Glutamatergic neuron (in vitro differentiated cells): ENCODE data around the gene GALNT12. TPM values are rescaled to one million over a fixed set of nuclear protein-coding genes. Genes with fewer than 3 reads are reported as not detected.

Source experiments
- DNase-seq: peaks from one replicate; pipeline ENCODE4 v3.0.0; 2022
- H3K27ac Mint-ChIP-seq: one replicate; pipeline ENCODE4 v1.8.0; 2020; ENCODE audit warnings: mild to moderate bottlenecking, mixed read lengths, inconsistent platforms; ENCODE audit not compliant: unreplicated experiment
- H3K27me3 Mint-ChIP-seq: one replicate; pipeline ENCODE4 v1.8.0; 2020; ENCODE audit warnings: mild to moderate bottlenecking, moderate library complexity, mixed read lengths, inconsistent platforms; ENCODE audit not compliant: unreplicated experiment
- H3K36me3 Mint-ChIP-seq: one replicate; pipeline ENCODE4 v1.8.0; 2020; ENCODE audit warnings: mild to moderate bottlenecking, mixed read lengths, inconsistent platforms; ENCODE audit not compliant: unreplicated experiment
- H3K4me1 Mint-ChIP-seq: one replicate; pipeline ENCODE4 v1.8.0; 2020; ENCODE audit warnings: mild to moderate bottlenecking, low read depth, mixed read lengths, inconsistent platforms; ENCODE audit not compliant: unreplicated experiment
- H3K4me3 Mint-ChIP-seq: one replicate; pipeline ENCODE4 v1.8.0; 2020; ENCODE audit warnings: mild to moderate bottlenecking, mixed read lengths, inconsistent platforms; ENCODE audit not compliant: unreplicated experiment
- H3K9me3 Mint-ChIP-seq: one replicate; pipeline ENCODE4 v1.8.0; 2020; ENCODE audit warnings: mild to moderate bottlenecking, moderate library complexity, mixed read lengths, inconsistent platforms; ENCODE audit not compliant: unreplicated experiment
- CTCF ChIP-seq: fragments of 200-600 bp; sonication (generic); IDR thresholded peaks from one replicate; pipeline ENCODE4 v1.5.0; 2021; ENCODE audit not compliant: partially characterized antibody, unreplicated experiment
- total RNA-seq: library from RNA; stranded (reverse); fragmentation: NEBNext Ultra II Directional; extraction: Animal tissue kit (Norgen Biotek cat#: 25700); gene quantifications from one replicate; pipeline ENCODE4 v1.2.1, GENCODE V29; 2021; ENCODE audit not compliant: unreplicated experiment

GALNT12 gene
- total RNA-seq, 1 donor from 2014 or later = 2.7 TPM

GRCh38 chr9:98850851-98851729, 43.6 kb downstream of the GALNT12 start:
- H3K36me3 Mint-ChIP-seq = peaks cover 10% of the 10 kb centered on the region
- no peak for TF ChIP-seq CTCF
- H3K4me1 Mint-ChIP-seq = no peaks in the 10 kb centered on the region
- no peaks in the 10 kb centered on the region for H3K9me3 Mint-ChIP-seq
- H3K4me3 Mint-ChIP-seq = no peak overlapping the region
- H3K27me3 Mint-ChIP-seq = no peaks in the 10 kb centered on the region
- DNase-seq = no peak
- no peak overlapping the region for H3K27ac Mint-ChIP-seq

GRCh38 chr9:98851730-98852459, 44.4 kb downstream of the GALNT12 start:
- H3K4me3 Mint-ChIP-seq = no peak overlapping the region
- H3K4me1 Mint-ChIP-seq = no peaks in the 10 kb centered on the region
- no peaks in the 10 kb centered on the region for H3K9me3 Mint-ChIP-seq
- DNase-seq = no peak
- H3K36me3 Mint-ChIP-seq = peaks cover 10% of the 10 kb centered on the region
- H3K27me3 Mint-ChIP-seq = no peaks in the 10 kb centered on the region
- no peak for TF ChIP-seq CTCF
- no peak overlapping the region for H3K27ac Mint-ChIP-seq

GRCh38 chr9:98852460-98852734, 44.9 kb downstream of the GALNT12 start:
- peaks cover 10% of the 10 kb centered on the region for H3K36me3 Mint-ChIP-seq

GRCh38 chr9:98852961-98853360, 45.5 kb downstream of the GALNT12 start:
- H3K4me3 Mint-ChIP-seq = no peak overlapping the region
- no peaks in the 10 kb centered on the region for H3K4me1 Mint-ChIP-seq
- H3K27ac Mint-ChIP-seq = no peak overlapping the region
- no peak for TF ChIP-seq CTCF
- H3K36me3 Mint-ChIP-seq = peaks cover 10% of the 10 kb centered on the region
- no peaks in the 10 kb centered on the region for H3K27me3 Mint-ChIP-seq
- no peaks in the 10 kb centered on the region for H3K9me3 Mint-ChIP-seq
- no peak for DNase-seq

More at GRCh38 chr9:98852460-98852734, 44.9 kb downstream of the GALNT12 start:
- H3K9me3 Mint-ChIP-seq = no peaks in the 10 kb centered on the region
- no peaks in the 10 kb centered on the region for H3K27me3 Mint-ChIP-seq
- no peaks in the 10 kb centered on the region for H3K4me1 Mint-ChIP-seq
- no peak for TF ChIP-seq CTCF
- DNase-seq = no peak
- H3K27ac Mint-ChIP-seq = no peak overlapping the region
- no peak overlapping the region for H3K4me3 Mint-ChIP-seq

- Mint-ChIP-seq H3K4me1 (no peaks in the 10 kb centered on the region), H3K27me3 (peaks cover 3% of the 10 kb centered on the region), H3K4me3 (no peak overlapping the region), H3K36me3 (peaks cover 10% of the 10 kb centered on the region), H3K27ac (no peak overlapping the region), H3K9me3 (no peaks in the 10 kb centered on the region)
- TF ChIP-seq CTCF = no peak
- no peak for DNase-seq
Measured at GRCh38 chr9:98854266-98854665, 46.8 kb downstream of the GALNT12 start.
